Upper lobe of left lung (tissue), 6 donors: ENCODE data around the gene LGALS1. TPM values are rescaled to one million over a fixed set of nuclear protein-coding genes. Genes with fewer than 3 reads are reported as not detected.

ENCODE experiments used
- ATAC-seq, 2 donors: fragments of 200-7000 bp; cut with Tn5 transposase; one replicate each; pipeline ENCODE4 v1.9.1; 2022; ENCODE audit warnings: mild to moderate bottlenecking in 2 of 2, moderate library complexity in 2 of 2; ENCODE audit not compliant: low FRiP score in 2 of 2
- DNase-seq, 2 donors: peaks; one replicate each; pipeline ENCODE4 v3.0.0-alpha.2; 2019 to 2020
- H3K27ac ChIP-seq, 4 donors: fragments of 200-600 bp; sonication (generic); one replicate each; pipeline ENCODE4 v1.5.1; 2016 to 2019
- H3K27me3 ChIP-seq, 4 donors: fragments of 200-600 bp; sonication (generic); one replicate each; pipeline ENCODE4 v1.5.1; 2017 to 2019
- H3K36me3 ChIP-seq, 4 donors: fragments of 200-600 bp; sonication (generic); one replicate each; pipeline ENCODE4 v1.5.1; 2016 to 2019
- H3K4me1 ChIP-seq, 4 donors: fragments of 200-600 bp; sonication (generic); one replicate each; pipeline ENCODE4 v1.5.1; 2018 to 2019
- H3K4me3 ChIP-seq, 4 donors: fragments of 200-600 bp; sonication (generic); one replicate each; pipeline ENCODE4 v1.5.1; 2017 to 2019; ENCODE audit warnings: mild to moderate bottlenecking in 2 of 4, moderate library complexity in 1 of 4
- H3K9me3 ChIP-seq, 4 donors: fragments of 200-600 bp; sonication (generic); one replicate each; pipeline ENCODE4 v1.5.1; 2018 to 2019
- EP300 ChIP-seq, 4 donors: sonication (generic); formaldehyde crosslinking; IDR thresholded peaks; one replicate each; pipeline ENCODE4 v1.5.1; 2017; ENCODE audit warnings: antibody characterized with exemption in 4 of 4, control low read depth in 2 of 4
- POLR2A ChIP-seq, 4 donors: fragments of 450-650 bp; IDR thresholded peaks; one replicate each; pipeline ENCODE4 v1.5.1; 2016 to 2017; ENCODE audit warnings: antibody characterized with exemption in 4 of 4, mild to moderate bottlenecking in 2 of 4
- POLR2AphosphoS5 ChIP-seq, 2 donors: sonication (generic); formaldehyde crosslinking; IDR thresholded peaks; one replicate each; pipeline ENCODE4 v1.5.1; 2017; ENCODE audit warnings: antibody characterized with exemption in 2 of 2
- WGBS, 2 donors: methylation state at CpG; one replicate each; pipeline ENCODE4 v1.1.5; 2017 to 2018; 5-methylcytosine and 5-hydroxymethylcytosine counted together
- total RNA-seq, 6 donors: library from RNA; depleted of rRNA in 4 of 6; stranded (reverse); fragments of >200 nt in 4 of 6; gene quantifications; one replicate each; pipeline versions ENCODE4 v1.1.0 to v1.2.1, GENCODE V29; 2016 to 2021
- TF ChIP-seq, protein P1 (sequence below), 6 experiments: fragments of 450-650 bp in 4 of 6; fragments of 200-600 bp in 2 of 6; sonication (generic) in 2 of 6; IDR thresholded peaks; one replicate each; pipeline ENCODE4 v1.5.1; 2016 to 2019; ENCODE audit warnings: antibody characterized with exemption in 6 of 6
- donor health status: DM: no; HTN: no; CAD: no; lungs with moderate emphysema.
- donor health status: DM: no; HTN: yes; CAD: no; lungs with severe emphysema.

Gene LGALS1
- total RNA-seq, 6 donors from 2014 or later, result 125 to 750 (median 400) TPM

DNA sequence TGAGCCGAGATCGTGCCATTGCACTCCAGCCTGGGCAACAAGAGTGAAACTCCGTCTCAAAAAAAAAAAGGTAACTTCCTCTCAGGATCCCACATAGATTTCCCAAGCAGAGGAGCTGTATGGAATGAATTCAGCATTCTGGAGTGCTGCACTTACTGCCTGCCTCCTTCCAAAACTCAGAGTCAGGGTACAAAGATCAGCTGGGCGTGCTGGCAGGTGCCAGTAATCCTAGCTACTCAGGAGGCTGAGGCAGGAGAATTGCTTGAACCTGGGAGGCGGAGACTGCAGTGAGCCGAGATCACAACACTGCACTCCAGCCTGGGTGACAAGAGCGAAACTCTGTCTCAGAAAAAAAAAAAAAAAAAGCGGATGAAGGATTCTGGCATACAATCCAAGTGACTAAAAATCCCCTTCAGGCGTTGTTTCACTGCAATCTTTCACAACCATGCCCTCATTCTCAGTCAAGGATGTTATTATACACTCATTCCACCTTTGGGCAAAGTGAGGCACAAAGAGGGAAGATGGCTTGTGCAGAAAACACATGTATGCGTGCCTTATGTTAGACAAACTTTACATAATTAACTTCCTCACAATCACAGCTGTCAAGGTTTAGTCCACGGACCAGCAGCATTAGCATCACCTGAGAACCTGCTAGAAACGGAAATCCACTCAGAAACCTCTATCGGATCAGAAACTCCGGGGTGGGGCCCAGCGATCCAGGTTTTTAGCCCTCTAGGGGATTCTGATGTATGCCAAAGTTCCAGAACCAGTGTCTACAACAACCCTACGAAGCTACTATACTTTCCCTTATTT is 9.6 kb downstream of the LGALS1 start:
- ATAC-seq (no peak), DNase-seq (no peak)
- Histone ChIP-seq H3K4me1 (peaks cover 18 to 33% (median 22%) of the 10 kb centered on the region in 4 donors), H3K36me3 (peaks cover 4 to 21% (median 9%) of the 10 kb centered on the region in 4 donors), H3K9me3 (no peaks in the 10 kb centered on the region), H3K27me3 (no peaks in the 10 kb centered on the region), H3K4me3 (no peak overlapping the region), H3K27ac (no peak overlapping the region)
- TF ChIP-seq POLR2AphosphoS5 (IDR thresholded peaks at IDR 0.05) (no peak), EP300 (IDR thresholded peaks at IDR 0.05) (no peak), POLR2A (IDR thresholded peaks at IDR 0.05) (no peak)
- TF ChIP-seq, protein P1, sequence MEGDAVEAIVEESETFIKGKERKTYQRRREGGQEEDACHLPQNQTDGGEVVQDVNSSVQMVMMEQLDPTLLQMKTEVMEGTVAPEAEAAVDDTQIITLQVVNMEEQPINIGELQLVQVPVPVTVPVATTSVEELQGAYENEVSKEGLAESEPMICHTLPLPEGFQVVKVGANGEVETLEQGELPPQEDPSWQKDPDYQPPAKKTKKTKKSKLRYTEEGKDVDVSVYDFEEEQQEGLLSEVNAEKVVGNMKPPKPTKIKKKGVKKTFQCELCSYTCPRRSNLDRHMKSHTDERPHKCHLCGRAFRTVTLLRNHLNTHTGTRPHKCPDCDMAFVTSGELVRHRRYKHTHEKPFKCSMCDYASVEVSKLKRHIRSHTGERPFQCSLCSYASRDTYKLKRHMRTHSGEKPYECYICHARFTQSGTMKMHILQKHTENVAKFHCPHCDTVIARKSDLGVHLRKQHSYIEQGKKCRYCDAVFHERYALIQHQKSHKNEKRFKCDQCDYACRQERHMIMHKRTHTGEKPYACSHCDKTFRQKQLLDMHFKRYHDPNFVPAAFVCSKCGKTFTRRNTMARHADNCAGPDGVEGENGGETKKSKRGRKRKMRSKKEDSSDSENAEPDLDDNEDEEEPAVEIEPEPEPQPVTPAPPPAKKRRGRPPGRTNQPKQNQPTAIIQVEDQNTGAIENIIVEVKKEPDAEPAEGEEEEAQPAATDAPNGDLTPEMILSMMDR (IDR thresholded peaks at IDR 0.05), result no peak
- 78 to 82% methylated on average over 16 of the region's 16 CpGs for WGBS, 2 donors

DNA sequence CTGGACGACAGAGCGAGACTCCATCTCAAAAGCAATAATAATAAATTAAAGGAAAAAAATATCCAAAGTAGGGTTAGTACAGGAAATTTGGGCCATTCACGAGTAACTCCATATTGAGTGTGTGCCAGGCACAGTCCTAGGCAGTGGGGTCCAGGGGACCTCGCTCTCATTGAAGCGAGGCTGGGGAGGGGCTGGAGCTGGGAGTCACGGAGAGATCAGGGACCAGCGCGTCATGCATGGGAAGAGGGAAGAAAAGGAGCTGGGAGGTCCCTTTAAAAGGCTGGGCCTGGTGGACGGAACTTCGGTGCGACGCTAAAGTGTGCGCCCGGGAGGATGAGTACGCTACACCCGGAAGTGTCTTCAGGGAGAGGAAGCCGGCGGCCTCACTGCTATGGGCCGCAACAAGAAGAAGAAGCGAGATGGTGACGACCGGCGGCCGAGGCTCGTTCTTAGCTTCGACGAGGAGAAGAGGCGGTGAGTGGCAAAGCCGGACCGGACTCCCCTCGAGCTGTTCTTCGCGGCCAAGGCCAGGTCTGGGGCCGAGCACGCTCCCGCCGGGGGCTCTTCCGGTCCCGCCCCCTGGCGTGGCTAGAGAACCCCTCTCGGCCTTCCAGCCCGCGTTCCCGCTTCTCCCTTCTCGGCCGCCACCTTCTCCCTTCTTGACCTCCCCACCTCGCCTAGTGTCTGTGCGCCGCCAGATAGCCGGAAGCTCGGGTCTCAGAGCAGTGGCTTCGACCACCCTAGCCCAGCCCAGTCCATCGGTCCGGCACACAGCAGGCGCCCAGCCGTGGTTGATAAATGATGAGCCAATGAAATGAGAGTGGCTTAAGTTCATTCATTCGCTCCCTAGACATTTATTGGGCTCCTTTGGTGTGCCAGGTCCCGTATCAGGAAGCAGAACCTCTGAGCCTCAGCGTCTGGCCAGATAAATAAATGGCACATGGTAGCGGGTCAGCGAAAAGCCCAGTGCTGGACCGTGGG is 10.9 kb downstream of the LGALS1 start, which contains the start of gene NOL12:
NOL12 (plus strand) TSS at position 342 of the 981 bp plus-strand sequence; CDS start at position 392, 50 bp downstream.
- Histone ChIP-seq H3K9me3 (no peaks in the 10 kb centered on the region), H3K4me1 (peaks cover 16 to 31% (median 21%) of the 10 kb centered on the region in 4 donors), H3K27ac (peak within 1 kb of the TSS; percentile 86 to 91 (median 90)), H3K4me3 (peak within 1 kb of the TSS; percentile 61 to 93 (median 90)), H3K27me3 (no peaks in the 10 kb centered on the region), H3K36me3 (peaks cover 9 to 32% (median 19%) of the 10 kb centered on the region in 4 donors)
- TF ChIP-seq, protein P1 (IDR thresholded peaks at IDR 0.05), result peak in 2 of 6 experiments; percentile 19 to 24
- TF ChIP-seq EP300 (IDR thresholded peaks at IDR 0.05), result no peak
- TF ChIP-seq POLR2A (IDR thresholded peaks at IDR 0.05), result peak in 3 of 4 donors; percentile 37 to 62 (median 47)
- TF ChIP-seq POLR2AphosphoS5 (IDR thresholded peaks at IDR 0.05), result peak; percentile 71 to 86
- WGBS, 2 donors, result 4% methylated on average over 50 to 62 of the region's 62 CpGs
- peak; percentile 84 to 90 for DNase-seq
- peak; percentile 94 to 96 for ATAC-seq

DNA sequence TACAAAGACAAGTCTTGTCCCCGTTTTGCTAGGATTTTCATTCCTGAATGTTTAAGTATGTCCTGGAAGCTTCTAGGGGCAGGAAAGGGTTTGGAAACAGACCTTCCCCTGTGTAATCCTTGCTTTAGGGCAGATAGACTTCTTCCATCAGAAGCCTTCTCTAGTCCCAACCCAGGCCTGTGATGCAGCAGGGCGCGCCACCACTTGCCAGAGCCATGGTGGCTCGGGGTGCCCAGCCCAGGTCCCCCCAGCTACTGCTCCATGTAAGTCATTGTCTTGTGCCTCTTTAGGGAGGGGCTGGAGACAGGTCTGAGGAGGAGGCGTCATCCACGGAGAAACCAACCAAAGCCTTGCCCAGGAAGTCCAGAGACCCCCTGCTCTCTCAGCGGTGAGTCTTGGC is 15.0 kb downstream of the LGALS1 start:
- ATAC-seq (no peak), DNase-seq (no peak)
- WGBS, 2 donors, result 94 to 97% methylated on average over 4 to 7 of the region's 7 CpGs
- no peak overlapping the region for H3K4me3 ChIP-seq
- peaks cover 11 to 23% (median 15%) of the 10 kb centered on the region in 4 donors for H3K4me1 ChIP-seq
- H3K27ac ChIP-seq, result no peak overlapping the region
- TF ChIP-seq POLR2A (IDR thresholded peaks at IDR 0.05) (no peak), POLR2AphosphoS5 (IDR thresholded peaks at IDR 0.05) (no peak), EP300 (IDR thresholded peaks at IDR 0.05) (no peak)
- TF ChIP-seq, protein P1 (IDR thresholded peaks at IDR 0.05), result no peak
- H3K27me3 ChIP-seq, result no peaks in the 10 kb centered on the region
- peaks cover 13 to 64% (median 50%) of the 10 kb centered on the region in 4 donors for H3K36me3 ChIP-seq
- H3K9me3 ChIP-seq, result no peaks in the 10 kb centered on the region

DNA sequence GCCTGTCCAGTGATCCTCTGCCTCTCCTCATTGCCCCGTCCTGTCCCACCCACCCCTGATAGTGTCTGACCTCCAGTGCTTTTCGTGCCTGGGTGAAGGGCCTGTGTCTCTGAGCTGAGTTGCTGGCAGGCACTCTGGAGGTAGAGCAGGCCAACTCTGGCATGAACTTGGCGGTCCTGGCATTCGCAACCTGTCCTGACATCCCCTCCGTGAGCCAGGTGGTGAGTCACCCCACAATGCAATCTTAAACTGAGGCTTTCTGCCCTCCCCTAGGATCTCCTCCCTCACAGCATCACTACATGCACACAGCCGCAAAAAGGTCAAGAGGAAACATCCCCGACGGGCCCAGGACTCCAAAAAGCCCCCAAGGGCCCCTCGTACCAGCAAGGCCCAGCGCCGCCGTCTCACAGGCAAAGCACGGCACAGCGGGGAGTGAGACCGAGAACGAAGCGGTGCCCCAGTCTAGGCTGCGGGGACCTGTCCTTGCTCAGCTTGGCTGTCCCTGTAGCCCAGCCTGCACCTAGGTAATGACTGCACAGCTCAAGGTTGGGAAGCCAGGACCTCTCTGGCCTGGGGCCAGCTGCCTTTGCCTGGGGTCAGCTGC is 15.6 kb downstream of the LGALS1 start:
- TF ChIP-seq, protein P1 (IDR thresholded peaks at IDR 0.05), result no peak
- TF ChIP-seq EP300 (IDR thresholded peaks at IDR 0.05) (no peak), POLR2AphosphoS5 (IDR thresholded peaks at IDR 0.05) (no peak), POLR2A (IDR thresholded peaks at IDR 0.05) (no peak)
- no peak for DNase-seq
- 96% methylated on average over 16 of the region's 18 CpGs; no CpG with 5 or more reads in 1 of the 2 donors for WGBS, 2 donors
- Histone ChIP-seq H3K27me3 (no peaks in the 10 kb centered on the region), H3K9me3 (no peaks in the 10 kb centered on the region), H3K27ac (no peak overlapping the region), H3K4me1 (peaks cover 10 to 23% (median 13%) of the 10 kb centered on the region in 4 donors), H3K36me3 (peaks cover 13 to 64% (median 50%) of the 10 kb centered on the region in 4 donors), H3K4me3 (no peak overlapping the region)
- no peak for ATAC-seq
